ENCODE data around the gene ALMS1.
"Not testable (repeated sequence)": the region's sequence is repeated elsewhere in the genome, so short reads cannot be mapped to it uniquely, and the experiment has no call there.

ALMS1 gene

GRCh38 chr2:73385504-73386341, at the start of gene ALMS1:
Gene ALMS1, plus strand, starts transcription at chr2:73385836. Its CDS starts 33 bp downstream, at chr2:73385869.
- peak; percentile 90 for DNase-seq
- no peaks in the 10 kb centered on the region for H3K9me3 Mint-ChIP-seq
- H3K4me3 Mint-ChIP-seq = peak within 1 kb of the TSS; percentile 93
- H3K27ac Mint-ChIP-seq = peak within 1 kb of the TSS; percentile 93
- H3K27me3 Mint-ChIP-seq = no peaks in the 10 kb centered on the region
- H3K36me3 Mint-ChIP-seq (ENCODE audit: low read depth) = peaks cover 15% of the 10 kb centered on the region
- peaks cover 39% of the 10 kb centered on the region for H3K4me1 Mint-ChIP-seq (ENCODE audit: low read depth)

DNA sequence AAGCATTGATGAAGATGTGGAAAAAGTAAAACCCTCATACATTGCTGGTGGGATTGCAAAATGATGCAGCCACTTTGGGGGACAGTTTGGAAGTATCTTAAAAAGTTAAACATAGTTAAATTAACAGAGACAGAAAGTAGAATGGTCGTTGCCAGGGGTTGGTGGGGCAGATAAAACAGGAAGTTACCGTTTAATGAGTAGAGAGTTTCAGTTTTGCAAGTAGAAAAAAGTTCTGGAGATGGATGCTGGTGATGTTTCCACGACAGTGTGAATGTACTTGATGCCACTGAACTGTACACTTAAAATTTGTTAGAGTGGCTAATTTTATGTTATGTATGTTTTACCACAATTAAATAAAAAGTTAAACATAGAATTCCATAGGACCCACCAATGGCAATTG, 47.8 kb upstream of the ALMS1 start:
- Mint-ChIP-seq H3K4me1 (ENCODE audit: low read depth) (peaks cover 2% of the 10 kb centered on the region), H3K27me3 (peaks cover 6% of the 10 kb centered on the region), H3K27ac (no peak overlapping the region), H3K36me3 (ENCODE audit: low read depth) (no peaks in the 10 kb centered on the region), H3K4me3 (no peak overlapping the region), H3K9me3 (peaks cover 13% of the 10 kb centered on the region)
- no peak for DNase-seq

DNA sequence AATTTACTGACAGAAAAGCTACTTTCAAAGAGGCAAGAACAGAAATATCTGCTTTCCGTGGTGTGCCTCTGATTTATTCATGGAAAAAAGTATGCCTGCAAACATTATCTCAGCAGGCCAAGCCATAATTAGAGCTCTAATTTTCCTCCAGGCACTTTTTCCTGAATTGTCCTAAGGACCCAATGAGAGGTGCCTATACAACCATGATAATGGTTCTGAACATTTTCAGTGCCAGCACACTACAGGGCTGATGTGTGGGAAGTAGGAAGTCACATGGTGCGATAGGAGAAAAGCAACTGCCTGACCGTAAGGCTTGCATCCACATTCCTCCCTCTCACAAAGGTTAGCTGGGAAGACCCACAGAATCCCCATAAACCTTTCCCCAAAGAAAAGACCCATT, 46.4 kb upstream of the ALMS1 start:
- peaks cover 6% of the 10 kb centered on the region for H3K9me3 Mint-ChIP-seq
- no peak overlapping the region for H3K27ac Mint-ChIP-seq
- H3K27me3 Mint-ChIP-seq = peaks cover 2% of the 10 kb centered on the region
- peaks cover 2% of the 10 kb centered on the region for H3K4me1 Mint-ChIP-seq (ENCODE audit: low read depth)
- no peak overlapping the region for H3K4me3 Mint-ChIP-seq
- H3K36me3 Mint-ChIP-seq (ENCODE audit: low read depth) = no peaks in the 10 kb centered on the region
- no peak for DNase-seq

DNA sequence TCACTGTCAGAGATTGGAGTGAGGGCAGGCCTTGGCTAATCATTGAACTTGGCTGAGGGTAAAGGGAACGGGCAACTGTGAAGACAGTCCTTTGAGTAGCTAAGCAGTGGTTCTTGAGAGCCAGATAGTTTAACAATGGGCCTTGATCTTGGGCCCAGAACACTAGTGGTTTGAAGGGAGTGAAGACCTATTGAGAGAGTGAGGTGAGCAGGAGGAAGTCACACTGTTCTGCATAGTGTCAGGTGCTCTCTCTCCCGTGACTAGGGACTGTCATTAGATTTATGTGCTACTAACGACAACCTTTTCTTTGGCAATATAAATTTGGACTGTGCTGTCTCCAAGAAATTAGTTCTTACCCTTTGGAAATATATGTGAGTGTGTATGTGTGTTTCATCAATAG, 44.6 kb upstream of the ALMS1 start:
- no peaks in the 10 kb centered on the region for H3K9me3 Mint-ChIP-seq
- no peaks in the 10 kb centered on the region for H3K36me3 Mint-ChIP-seq (ENCODE audit: low read depth)
- no peak overlapping the region for H3K27ac Mint-ChIP-seq
- peaks cover 2% of the 10 kb centered on the region for H3K4me1 Mint-ChIP-seq (ENCODE audit: low read depth)
- no peak overlapping the region for H3K4me3 Mint-ChIP-seq
- DNase-seq = no peak
- peaks cover 2% of the 10 kb centered on the region for H3K27me3 Mint-ChIP-seq

DNA sequence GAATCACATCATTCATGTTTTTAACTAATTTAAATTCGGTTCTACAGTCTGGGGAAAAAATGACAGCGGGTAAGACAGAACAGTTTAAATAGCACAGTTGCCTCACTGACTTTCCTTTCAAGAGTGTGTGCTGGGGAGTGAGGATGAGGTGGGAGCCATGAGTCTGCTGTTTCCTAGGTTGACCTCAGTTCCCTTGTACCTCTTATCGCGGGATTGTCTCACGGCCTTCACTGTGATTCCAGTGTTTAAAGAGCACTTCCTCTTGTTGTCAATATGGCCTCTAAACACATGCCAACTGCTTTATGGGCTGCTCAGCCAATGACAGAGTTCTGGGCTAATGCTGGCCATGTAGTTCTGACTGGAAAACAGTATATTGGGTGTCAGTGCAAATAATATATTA, 41.6 kb upstream of the ALMS1 start:
- Mint-ChIP-seq H3K36me3 (ENCODE audit: low read depth) (no peaks in the 10 kb centered on the region), H3K4me3 (no peak overlapping the region), H3K27me3 (peaks cover 9% of the 10 kb centered on the region), H3K27ac (no peak overlapping the region), H3K4me1 (ENCODE audit: low read depth) (no peaks in the 10 kb centered on the region), H3K9me3 (no peaks in the 10 kb centered on the region)
- no peak for DNase-seq

DNA sequence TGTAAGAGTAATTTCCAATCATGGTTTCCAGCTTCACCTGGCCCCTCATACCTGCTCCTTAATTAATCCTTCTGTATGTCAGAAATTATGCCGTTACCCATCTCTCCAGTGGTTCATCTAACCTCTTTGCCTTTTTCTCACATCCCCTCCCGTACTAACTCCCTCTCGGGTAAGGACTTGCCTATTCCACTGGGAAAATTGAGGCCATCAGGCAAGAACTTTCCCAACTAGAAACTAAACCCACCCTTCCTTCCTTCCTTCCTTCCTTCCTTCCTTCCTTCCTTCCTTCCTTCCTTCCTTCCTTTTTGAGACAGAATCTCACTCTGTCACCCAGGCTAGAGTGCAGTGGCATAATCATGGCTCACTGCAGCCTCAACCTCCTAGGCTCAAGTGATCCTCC, 40.9 kb upstream of the ALMS1 start:
- H3K27me3 Mint-ChIP-seq; H3K4me3 Mint-ChIP-seq; H3K27ac Mint-ChIP-seq; DNase-seq; H3K4me1 Mint-ChIP-seq (ENCODE audit: low read depth); H3K9me3 Mint-ChIP-seq; H3K36me3 Mint-ChIP-seq (ENCODE audit: low read depth): not testable (repeated sequence)

- Mint-ChIP-seq H3K4me3 (no peak overlapping the region), H3K9me3 (no peaks in the 10 kb centered on the region), H3K27me3 (peaks cover 15% of the 10 kb centered on the region), H3K36me3 (ENCODE audit: low read depth) (no peaks in the 10 kb centered on the region), H3K4me1 (ENCODE audit: low read depth) (no peaks in the 10 kb centered on the region), H3K27ac (no peak overlapping the region)
- no peak for DNase-seq
These were observed 35.5 kb upstream of the ALMS1 start for GRCh38 chr2:73350035-73350691.

DNA sequence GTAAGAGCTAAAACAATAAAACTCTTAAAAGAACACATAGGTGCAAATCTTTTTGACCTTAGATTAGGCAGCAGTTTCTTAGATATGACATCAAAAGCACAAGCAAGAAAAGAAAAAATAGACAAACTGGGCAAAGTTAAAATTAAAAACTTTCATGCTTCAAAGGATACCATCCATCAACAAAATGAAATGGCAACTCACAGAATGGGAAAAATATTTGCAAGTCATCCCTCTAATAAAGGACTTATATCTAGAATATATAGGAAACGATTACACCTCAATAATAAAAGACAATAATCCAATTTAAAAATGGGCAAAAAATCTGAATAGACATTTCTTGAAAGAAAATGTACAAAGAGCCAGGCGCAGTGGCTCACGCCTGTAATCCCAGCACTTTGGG, 29.5 kb upstream of the ALMS1 start:
- no peak overlapping the region for H3K4me3 Mint-ChIP-seq
- H3K36me3 Mint-ChIP-seq (ENCODE audit: low read depth) = no peaks in the 10 kb centered on the region
- DNase-seq = no peak
- H3K27me3 Mint-ChIP-seq = peaks cover 7% of the 10 kb centered on the region
- no peaks in the 10 kb centered on the region for H3K9me3 Mint-ChIP-seq
- H3K4me1 Mint-ChIP-seq (ENCODE audit: low read depth) = no peaks in the 10 kb centered on the region
- no peak overlapping the region for H3K27ac Mint-ChIP-seq

- Mint-ChIP-seq H3K4me1 (ENCODE audit: low read depth) (no peaks in the 10 kb centered on the region), H3K27me3 (peaks cover 6% of the 10 kb centered on the region), H3K36me3 (ENCODE audit: low read depth) (no peaks in the 10 kb centered on the region), H3K9me3 (no peaks in the 10 kb centered on the region), H3K27ac (no peak overlapping the region), H3K4me3 (no peak overlapping the region)
- no peak for DNase-seq
These were observed 25.5 kb upstream of the ALMS1 start for GRCh38 chr2:73359915-73360697.

GRCh38 chr2:73366060-73366459, 19.6 kb upstream of the ALMS1 start:
- Mint-ChIP-seq H3K27me3 (peaks cover 3% of the 10 kb centered on the region), H3K4me3 (no peak overlapping the region), H3K9me3 (no peaks in the 10 kb centered on the region), H3K36me3 (ENCODE audit: low read depth) (no peaks in the 10 kb centered on the region), H3K4me1 (ENCODE audit: low read depth) (no peaks in the 10 kb centered on the region), H3K27ac (no peak overlapping the region)
- no peak for DNase-seq

DNA sequence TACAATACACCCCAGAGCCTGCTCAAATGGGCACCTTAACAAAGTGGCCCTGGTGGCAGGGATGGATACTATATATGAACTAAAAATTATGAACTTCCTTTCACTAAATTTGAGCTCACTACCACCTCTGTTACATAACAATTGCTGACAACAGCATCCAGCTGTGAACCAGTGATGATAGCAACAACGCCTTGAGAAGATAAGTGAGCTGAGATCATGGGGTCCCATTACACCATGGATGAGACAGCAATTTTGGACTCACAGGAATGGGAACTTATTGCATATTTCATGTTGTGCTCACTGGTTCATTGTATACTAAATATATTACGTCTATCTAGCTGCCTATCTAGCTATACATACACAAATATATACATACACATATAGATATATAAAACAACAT, 16.9 kb upstream of the ALMS1 start:
- Mint-ChIP-seq H3K27ac (no peak overlapping the region), H3K27me3 (peaks cover 3% of the 10 kb centered on the region), H3K36me3 (ENCODE audit: low read depth) (no peaks in the 10 kb centered on the region), H3K9me3 (no peaks in the 10 kb centered on the region), H3K4me3 (no peak overlapping the region), H3K4me1 (ENCODE audit: low read depth) (no peaks in the 10 kb centered on the region)
- no peak for DNase-seq

DNA sequence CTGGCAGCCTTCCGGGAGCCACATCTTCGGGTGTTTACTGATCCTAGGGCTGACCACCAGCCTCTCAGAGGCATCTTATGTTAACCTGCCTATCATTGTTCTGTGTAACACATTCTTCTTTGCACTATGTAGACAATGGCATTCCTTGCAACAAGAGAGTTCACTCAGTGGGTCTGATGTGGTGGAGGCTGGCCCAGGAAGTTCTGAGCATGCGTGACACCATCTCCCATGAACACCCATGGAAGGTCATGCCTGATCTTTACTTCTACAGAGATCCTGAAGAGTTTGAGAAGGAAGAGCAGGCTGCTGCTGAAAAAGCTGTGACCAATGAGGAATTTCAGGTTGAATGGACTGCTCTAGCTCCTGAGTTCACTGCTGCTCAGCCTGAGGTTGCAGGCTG, 15.3 kb upstream of the ALMS1 start:
- Mint-ChIP-seq H3K27me3 (peaks cover 4% of the 10 kb centered on the region), H3K9me3 (no peaks in the 10 kb centered on the region), H3K4me1 (ENCODE audit: low read depth) (no peaks in the 10 kb centered on the region), H3K36me3 (ENCODE audit: low read depth) (no peaks in the 10 kb centered on the region), H3K27ac (no peak overlapping the region), H3K4me3 (no peak overlapping the region)
- no peak for DNase-seq

GRCh38 chr2:73373344-73373743, 12.3 kb upstream of the ALMS1 start:
- no peak for DNase-seq
- Mint-ChIP-seq H3K9me3 (no peaks in the 10 kb centered on the region), H3K27me3 (peaks cover 23% of the 10 kb centered on the region), H3K27ac (no peak overlapping the region), H3K4me3 (no peak overlapping the region), H3K36me3 (ENCODE audit: low read depth) (no peaks in the 10 kb centered on the region), H3K4me1 (ENCODE audit: low read depth) (no peaks in the 10 kb centered on the region)

- no peaks in the 10 kb centered on the region for H3K36me3 Mint-ChIP-seq (ENCODE audit: low read depth)
- no peak for DNase-seq
- no peak overlapping the region for H3K27ac Mint-ChIP-seq
- H3K9me3 Mint-ChIP-seq = no peaks in the 10 kb centered on the region
- H3K4me1 Mint-ChIP-seq (ENCODE audit: low read depth) = no peaks in the 10 kb centered on the region
- peaks cover 28% of the 10 kb centered on the region for H3K27me3 Mint-ChIP-seq
- no peak overlapping the region for H3K4me3 Mint-ChIP-seq
These were observed 11.4 kb upstream of the ALMS1 start for GRCh38 chr2:73374269-73374668.

DNA sequence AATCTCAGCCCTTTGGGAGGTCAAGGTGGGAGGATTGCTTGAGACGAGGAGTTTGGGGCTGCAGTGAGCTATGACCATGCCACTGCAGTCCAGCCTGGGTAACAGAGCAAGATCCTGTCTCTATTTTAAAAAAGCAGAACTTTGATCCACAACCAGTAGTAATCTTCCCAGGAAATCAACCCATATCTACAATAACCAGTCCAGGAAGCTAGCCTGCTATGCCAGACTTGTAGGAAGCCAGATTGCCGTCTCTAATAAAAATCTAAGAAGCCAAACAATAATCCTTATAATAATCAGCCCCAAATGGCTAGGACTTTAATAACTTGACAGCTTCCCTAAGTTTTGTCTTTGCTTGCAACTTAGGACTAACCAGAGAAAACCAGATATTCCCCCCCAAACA, 9.0 kb upstream of the ALMS1 start:
- peaks cover 35% of the 10 kb centered on the region for H3K27me3 Mint-ChIP-seq
- H3K9me3 Mint-ChIP-seq = no peaks in the 10 kb centered on the region

More for the DNA sequence above, 9.0 kb upstream of the ALMS1 start:
- H3K4me1 Mint-ChIP-seq (ENCODE audit: low read depth) = no peaks in the 10 kb centered on the region
- DNase-seq = no peak
- no peaks in the 10 kb centered on the region for H3K36me3 Mint-ChIP-seq (ENCODE audit: low read depth)
- H3K4me3 Mint-ChIP-seq = no peak overlapping the region
- no peak overlapping the region for H3K27ac Mint-ChIP-seq

All from activated T-cell treated with anti-CD3 and anti-CD28 coated beads, Interleukin-2, amount 50 U/mL, for 24 hours (primary cell).